IPS-20b (cell line): ENCODE results near the gene H1-8.

Experiments used
- H3K27ac ChIP-seq: one replicate; pipeline ENCODE4 v1.5.1; 2013; ENCODE audit warnings: low read length
- H3K27me3 ChIP-seq: 2 replicates; pipeline ENCODE4 v1.6.1; 2013; ENCODE audit warnings: mild to moderate bottlenecking, low read length, inconsistent platforms; ENCODE audit not compliant: insufficient read depth
- H3K36me3 ChIP-seq: 2 replicates; pipeline ENCODE4 v1.6.1; 2013; ENCODE audit warnings: low read depth, mild to moderate bottlenecking, inconsistent platforms, low read length, moderate library complexity; ENCODE audit not compliant: insufficient read depth
- H3K4me1 ChIP-seq: 2 replicates; pipeline ENCODE4 v1.6.1; 2013; ENCODE audit warnings: mild to moderate bottlenecking, control low read depth, inconsistent platforms, low read length, moderate library complexity; ENCODE audit not compliant: insufficient read depth
- H3K4me3 ChIP-seq: 2 replicates; pipeline ENCODE4 v1.5.1; 2013; ENCODE audit warnings: mild to moderate bottlenecking, low read length, inconsistent platforms
- H3K9ac ChIP-seq: 2 replicates; pipeline ENCODE4 v1.6.1; 2013; ENCODE audit warnings: low read depth, mild to moderate bottlenecking, inconsistent platforms, low read length, moderate library complexity
- H3K9me3 ChIP-seq: 2 replicates; pipeline ENCODE4 v1.6.1; 2013; ENCODE audit warnings: mild to moderate bottlenecking, low read depth, low read length, inconsistent platforms; ENCODE audit not compliant: insufficient read depth

Gene H1-8

DNA sequence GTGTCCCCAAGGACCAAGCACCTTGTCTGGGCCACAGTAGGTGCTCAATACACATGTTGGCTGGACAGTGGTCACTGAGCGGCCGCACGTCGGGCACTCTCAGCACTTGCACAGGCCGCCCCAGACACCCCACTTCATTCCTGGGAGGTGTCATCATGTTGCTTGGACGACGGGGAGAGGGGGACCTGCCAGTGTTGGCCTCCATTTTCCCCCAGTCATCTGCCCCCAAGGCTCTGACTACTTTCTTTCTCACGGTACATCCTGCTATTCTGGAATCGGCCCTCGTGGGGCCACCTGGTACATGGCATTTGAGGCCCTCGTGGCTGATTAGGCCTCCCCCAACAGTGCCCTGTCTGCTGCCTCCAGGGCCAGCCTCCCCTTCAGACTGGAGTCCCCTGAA, 15.7 kb upstream of the H1-8 start:
- Histone ChIP-seq H3K27me3 (no peaks in the 10 kb centered on the region), H3K9ac (no peak overlapping the region), H3K9me3 (no peaks in the 10 kb centered on the region), H3K36me3 (no peaks in the 10 kb centered on the region), H3K27ac (no peak overlapping the region), H3K4me1 (peaks cover 13% of the 10 kb centered on the region), H3K4me3 (no peak overlapping the region)

GRCh38 chr3:129528589-129529100, 14.3 kb upstream of the H1-8 start, which contains the start of gene RHO:
RHO (plus strand) TSS chr3:129528639; CDS start chr3:129528734, 95 bp downstream.
- Histone ChIP-seq H3K9me3 (no peaks in the 10 kb centered on the region), H3K4me3 (no peak within 1 kb of the TSS), H3K27ac (no peak within 1 kb of the TSS), H3K27me3 (no peaks in the 10 kb centered on the region), H3K4me1 (peaks cover 13% of the 10 kb centered on the region), H3K9ac (no peak within 1 kb of the TSS), H3K36me3 (no peaks in the 10 kb centered on the region)

GRCh38 chr3:129529436-129530210, 13.4 kb upstream of the H1-8 start:
- Histone ChIP-seq H3K4me1 (peaks cover 16% of the 10 kb centered on the region), H3K9ac (peak overlapping the region; percentile 12; the same call in 1 of the 2 replicates), H3K27ac (no peak overlapping the region), H3K27me3 (no peaks in the 10 kb centered on the region), H3K36me3 (no peaks in the 10 kb centered on the region), H3K9me3 (no peaks in the 10 kb centered on the region), H3K4me3 (peak overlapping the region; percentile 31; the same call in 1 of the 2 replicates)

DNA sequence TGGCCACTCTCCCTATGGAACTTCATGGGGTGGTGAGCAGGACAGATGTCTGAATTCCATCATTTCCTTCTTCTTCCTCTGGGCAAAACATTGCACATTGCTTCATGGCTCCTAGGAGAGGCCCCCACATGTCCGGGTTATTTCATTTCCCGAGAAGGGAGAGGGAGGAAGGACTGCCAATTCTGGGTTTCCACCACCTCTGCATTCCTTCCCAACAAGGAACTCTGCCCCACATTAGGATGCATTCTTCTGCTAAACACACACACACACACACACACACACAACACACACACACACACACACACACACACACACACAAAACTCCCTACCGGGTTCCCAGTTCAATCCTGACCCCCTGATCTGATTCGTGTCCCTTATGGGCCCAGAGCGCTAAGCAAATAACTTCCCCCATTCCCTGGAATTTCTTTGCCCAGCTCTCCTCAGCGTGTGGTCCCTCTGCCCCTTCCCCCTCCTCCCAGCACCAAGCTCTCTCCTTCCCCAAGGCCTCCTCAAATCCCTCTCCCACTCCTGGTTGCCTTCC, 12.7 kb upstream of the H1-8 start:
- no peaks in the 10 kb centered on the region for H3K9me3 ChIP-seq
- no peak overlapping the region for H3K27ac ChIP-seq
- peaks cover 16% of the 10 kb centered on the region for H3K4me1 ChIP-seq
- H3K4me3 ChIP-seq = peak overlapping the region; percentile 31; the same call in 1 of the 2 replicates
- no peaks in the 10 kb centered on the region for H3K27me3 ChIP-seq
- H3K36me3 ChIP-seq = no peaks in the 10 kb centered on the region
- H3K9ac ChIP-seq = peak overlapping the region; percentile 25; the same call in 1 of the 2 replicates

GRCh38 chr3:129530821-129531220, 12.2 kb upstream of the H1-8 start:
- no peaks in the 10 kb centered on the region for H3K27me3 ChIP-seq
- no peak overlapping the region for H3K4me3 ChIP-seq
- no peaks in the 10 kb centered on the region for H3K9me3 ChIP-seq
- peaks cover 16% of the 10 kb centered on the region for H3K4me1 ChIP-seq
- H3K9ac ChIP-seq = peak overlapping the region; percentile 25; the same call in 1 of the 2 replicates
- no peak overlapping the region for H3K27ac ChIP-seq
- H3K36me3 ChIP-seq = no peaks in the 10 kb centered on the region

- H3K36me3 ChIP-seq = no peaks in the 10 kb centered on the region
- no peaks in the 10 kb centered on the region for H3K9me3 ChIP-seq
- peaks cover 16% of the 10 kb centered on the region for H3K4me1 ChIP-seq
- H3K9ac ChIP-seq = no peak overlapping the region
- no peak overlapping the region for H3K4me3 ChIP-seq
- H3K27me3 ChIP-seq = no peaks in the 10 kb centered on the region
- H3K27ac ChIP-seq = no peak overlapping the region
Measured at GRCh38 chr3:129531699-129532098, 11.3 kb upstream of the H1-8 start.

DNA sequence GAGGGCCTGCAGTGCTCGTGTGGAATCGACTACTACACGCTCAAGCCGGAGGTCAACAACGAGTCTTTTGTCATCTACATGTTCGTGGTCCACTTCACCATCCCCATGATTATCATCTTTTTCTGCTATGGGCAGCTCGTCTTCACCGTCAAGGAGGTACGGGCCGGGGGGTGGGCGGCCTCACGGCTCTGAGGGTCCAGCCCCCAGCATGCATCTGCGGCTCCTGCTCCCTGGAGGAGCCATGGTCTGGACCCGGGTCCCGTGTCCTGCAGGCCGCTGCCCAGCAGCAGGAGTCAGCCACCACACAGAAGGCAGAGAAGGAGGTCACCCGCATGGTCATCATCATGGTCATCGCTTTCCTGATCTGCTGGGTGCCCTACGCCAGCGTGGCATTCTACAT, 10.7 kb upstream of the H1-8 start:
- Histone ChIP-seq H3K4me3 (no peak overlapping the region), H3K36me3 (no peaks in the 10 kb centered on the region), H3K9me3 (no peaks in the 10 kb centered on the region), H3K27ac (no peak overlapping the region), H3K4me1 (peaks cover 16% of the 10 kb centered on the region), H3K27me3 (no peaks in the 10 kb centered on the region), H3K9ac (no peak overlapping the region)

- Histone ChIP-seq H3K4me1 (peaks cover 16% of the 10 kb centered on the region), H3K36me3 (no peaks in the 10 kb centered on the region)
Measured at GRCh38 chr3:129533406-129533805, 9.6 kb upstream of the H1-8 start.

DNA sequence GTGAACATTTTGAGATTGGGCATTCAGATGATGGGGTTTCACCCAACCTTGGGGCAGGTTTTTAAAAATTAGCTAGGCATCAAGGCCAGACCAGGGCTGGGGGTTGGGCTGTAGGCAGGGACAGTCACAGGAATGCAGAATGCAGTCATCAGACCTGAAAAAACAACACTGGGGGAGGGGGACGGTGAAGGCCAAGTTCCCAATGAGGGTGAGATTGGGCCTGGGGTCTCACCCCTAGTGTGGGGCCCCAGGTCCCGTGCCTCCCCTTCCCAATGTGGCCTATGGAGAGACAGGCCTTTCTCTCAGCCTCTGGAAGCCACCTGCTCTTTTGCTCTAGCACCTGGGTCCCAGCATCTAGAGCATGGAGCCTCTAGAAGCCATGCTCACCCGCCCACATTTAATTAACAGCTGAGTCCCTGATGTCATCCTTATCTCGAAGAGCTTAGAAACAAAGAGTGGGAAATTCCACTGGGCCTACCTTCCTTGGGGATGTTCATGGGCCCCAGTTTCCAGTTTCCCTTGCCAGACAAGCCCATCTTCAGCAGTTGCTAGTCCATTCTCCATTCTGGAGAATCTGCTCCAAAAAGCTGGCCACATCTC, 8.4 kb upstream of the H1-8 start:
- no peak overlapping the region for H3K27ac ChIP-seq
- H3K4me1 ChIP-seq = peaks cover 20% of the 10 kb centered on the region
- no peak overlapping the region for H3K4me3 ChIP-seq
- no peaks in the 10 kb centered on the region for H3K36me3 ChIP-seq
- H3K9me3 ChIP-seq = no peaks in the 10 kb centered on the region
- no peaks in the 10 kb centered on the region for H3K27me3 ChIP-seq
- H3K9ac ChIP-seq = no peak overlapping the region

More at GRCh38 chr3:129533406-129533805, 9.6 kb upstream of the H1-8 start:
- Histone ChIP-seq H3K4me3 (no peak overlapping the region), H3K9me3 (no peaks in the 10 kb centered on the region), H3K9ac (no peak overlapping the region), H3K27me3 (no peaks in the 10 kb centered on the region), H3K27ac (no peak overlapping the region)

DNA sequence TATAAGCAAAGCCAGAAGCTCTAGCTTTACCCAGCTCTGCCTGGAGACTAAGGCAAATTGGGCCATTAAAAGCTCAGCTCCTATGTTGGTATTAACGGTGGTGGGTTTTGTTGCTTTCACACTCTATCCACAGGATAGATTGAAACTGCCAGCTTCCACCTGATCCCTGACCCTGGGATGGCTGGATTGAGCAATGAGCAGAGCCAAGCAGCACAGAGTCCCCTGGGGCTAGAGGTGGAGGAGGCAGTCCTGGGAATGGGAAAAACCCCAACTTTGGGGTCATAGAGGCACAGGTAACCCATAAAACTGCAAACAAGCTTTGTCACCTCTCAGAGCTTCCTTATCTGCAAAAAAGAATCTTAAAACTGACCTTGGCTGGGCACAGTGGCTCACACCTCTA, 7.9 kb upstream of the H1-8 start:
- no peaks in the 10 kb centered on the region for H3K27me3 ChIP-seq
- no peaks in the 10 kb centered on the region for H3K9me3 ChIP-seq
- no peaks in the 10 kb centered on the region for H3K36me3 ChIP-seq
- H3K27ac ChIP-seq = no peak overlapping the region
- no peak overlapping the region for H3K4me3 ChIP-seq
- H3K4me1 ChIP-seq = peaks cover 15% of the 10 kb centered on the region
- no peak overlapping the region for H3K9ac ChIP-seq

DNA sequence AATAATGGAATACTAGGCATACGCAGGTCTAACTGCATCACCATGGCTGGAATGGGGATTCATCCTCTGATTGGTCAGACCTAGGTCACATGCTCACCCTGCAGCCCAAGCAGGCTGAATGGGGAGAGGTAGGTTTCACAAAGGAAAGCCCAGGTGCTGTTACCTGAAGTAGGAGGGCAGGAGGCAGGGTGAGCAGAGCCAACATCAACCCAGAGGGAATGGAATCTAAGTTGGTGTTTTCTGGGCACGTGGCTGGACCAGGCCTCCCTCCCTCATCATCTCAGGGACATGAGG, 6.7 kb upstream of the H1-8 start:
- H3K4me3 ChIP-seq = no peak overlapping the region
- no peak overlapping the region for H3K9ac ChIP-seq
- no peaks in the 10 kb centered on the region for H3K36me3 ChIP-seq
- no peak overlapping the region for H3K27ac ChIP-seq
- H3K4me1 ChIP-seq = peaks cover 7% of the 10 kb centered on the region; the same call in 1 of the 2 replicates
- no peaks in the 10 kb centered on the region for H3K27me3 ChIP-seq
- H3K9me3 ChIP-seq = no peaks in the 10 kb centered on the region

GRCh38 chr3:129536804-129537203, 6.2 kb upstream of the H1-8 start:
- Histone ChIP-seq H3K9me3 (no peaks in the 10 kb centered on the region), H3K27ac (no peak overlapping the region), H3K9ac (no peak overlapping the region), H3K4me3 (no peak overlapping the region), H3K36me3 (no peaks in the 10 kb centered on the region), H3K4me1 (peaks cover 7% of the 10 kb centered on the region; the same call in 1 of the 2 replicates), H3K27me3 (no peaks in the 10 kb centered on the region)
